ENCODE results near the gene SMAD5. TPM values are rescaled to one million over a fixed set of nuclear protein-coding genes. Genes with fewer than 3 reads are reported as not detected.
A peak's percentile ranks its signal among the peaks of the same experiment; 100 is the strongest.

SMAD5 gene
- total RNA-seq, 2 experiments from 2014 or later = 16.8 to 21.8 TPM

DNA sequence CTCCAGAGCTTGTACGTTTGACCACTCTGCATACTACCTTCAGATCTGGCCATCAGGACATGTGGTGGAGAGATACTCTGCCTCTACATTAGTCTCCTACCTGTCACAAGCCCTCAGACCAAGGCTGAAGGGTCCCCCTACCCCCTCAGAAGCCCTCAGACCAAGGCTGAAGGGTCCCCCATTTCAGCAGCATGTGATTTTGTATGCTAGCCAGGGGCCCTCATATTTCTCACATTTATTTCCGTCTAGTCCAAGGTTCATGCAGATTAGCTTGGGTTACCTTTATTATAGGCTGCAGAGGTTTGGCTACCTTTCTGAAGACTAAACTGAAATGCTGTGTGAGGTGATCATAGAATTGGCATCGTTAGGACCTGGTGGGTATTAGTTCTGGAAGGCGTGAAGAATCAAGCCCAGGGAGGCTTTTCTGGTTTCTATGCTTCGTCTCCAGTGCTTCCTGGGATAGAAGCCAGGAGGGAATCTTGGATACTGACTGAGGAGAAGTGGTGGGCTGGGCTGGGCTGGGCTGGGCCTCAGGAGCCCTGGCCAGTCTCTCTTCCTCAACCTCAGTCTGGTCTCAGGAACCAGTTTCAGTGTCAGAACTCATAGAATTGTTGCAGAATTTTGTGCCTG lies 57.6 kb downstream of the SMAD5 start:
- Mint-ChIP-seq H3K27me3 (peaks cover 46% of the 10 kb centered on the region), H3K36me3 (peaks cover 3% of the 10 kb centered on the region), H3K27ac (no peak overlapping the region), H3K4me3 (no peak overlapping the region), H3K9me3 (ENCODE audit: low read depth) (no peaks in the 10 kb centered on the region), H3K4me1 (no peaks in the 10 kb centered on the region)
- no peak for ATAC-seq
- no peak for DNase-seq
- CTCF ChIA-PET = no interaction called here

DNA sequence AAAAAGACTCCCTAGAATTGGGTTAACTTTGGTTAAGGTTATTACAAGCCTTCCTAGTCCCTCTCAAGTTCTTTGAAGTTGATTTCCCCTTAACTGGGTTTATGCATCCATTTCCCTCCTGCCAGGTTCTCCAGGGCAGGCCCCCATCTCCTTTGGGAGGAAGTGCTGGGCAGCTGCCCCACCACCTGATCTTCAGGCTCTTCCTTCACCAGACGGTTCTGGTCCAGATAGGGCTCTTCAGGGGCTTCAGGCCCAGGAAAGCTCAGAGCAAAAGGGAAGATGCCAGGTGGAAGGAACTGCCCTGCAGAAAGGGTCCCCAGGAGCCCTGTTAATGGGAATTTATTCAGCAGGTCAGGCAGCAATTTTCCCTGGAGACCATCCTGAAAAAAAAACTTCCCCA lies 58.3 kb downstream of the SMAD5 start:
- DNase-seq (no peak), ATAC-seq (no peak)
- CTCF ChIA-PET = no interaction called here
- Mint-ChIP-seq H3K4me1 (no peaks in the 10 kb centered on the region), H3K9me3 (ENCODE audit: low read depth) (no peaks in the 10 kb centered on the region), H3K36me3 (peaks cover 3% of the 10 kb centered on the region), H3K27me3 (peaks cover 52% of the 10 kb centered on the region), H3K27ac (no peak overlapping the region), H3K4me3 (no peak overlapping the region)

DNA sequence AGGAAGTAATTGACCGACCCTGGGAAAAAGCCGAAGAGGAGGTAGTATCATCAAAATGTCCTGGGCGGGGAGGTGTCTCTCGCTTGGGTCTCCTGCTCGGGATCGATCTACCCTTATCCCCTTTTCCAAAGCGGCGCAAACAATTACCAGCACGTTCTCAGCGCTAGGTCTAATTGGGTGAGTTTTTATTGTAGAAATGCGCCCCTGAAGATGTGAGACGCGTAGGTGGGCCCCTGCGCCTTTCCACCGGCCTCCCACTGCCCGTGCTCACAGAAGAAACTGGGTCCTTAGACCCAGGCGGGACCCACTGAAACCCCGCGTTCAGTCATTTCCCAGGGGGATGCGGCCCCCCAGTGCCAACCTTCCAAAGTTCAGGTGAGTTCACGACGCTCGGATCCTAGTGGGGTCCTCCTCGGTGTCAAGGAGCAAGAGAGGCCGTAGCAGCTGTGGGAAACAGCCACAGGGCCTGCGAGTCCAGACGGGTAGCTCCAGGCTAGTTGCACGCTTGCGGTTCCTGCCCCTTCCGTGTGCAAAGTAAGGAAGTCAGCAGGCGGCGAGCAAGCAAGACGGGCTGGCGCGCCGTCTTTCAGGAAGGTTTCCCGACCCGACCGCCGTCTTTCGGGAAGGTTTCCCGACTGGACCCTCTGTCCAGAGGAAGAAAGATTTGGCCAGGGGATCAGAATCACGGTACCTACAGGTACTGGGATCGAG lies 58.8 kb downstream of the SMAD5 start:
- H3K27ac Mint-ChIP-seq = no peak overlapping the region
- H3K4me3 Mint-ChIP-seq = no peak overlapping the region
- H3K27me3 Mint-ChIP-seq = peaks cover 55% of the 10 kb centered on the region
- DNase-seq = no peak
- H3K9me3 Mint-ChIP-seq (ENCODE audit: low read depth) = no peaks in the 10 kb centered on the region
- no peaks in the 10 kb centered on the region for H3K4me1 Mint-ChIP-seq
- CTCF ChIA-PET = no interaction called here
- H3K36me3 Mint-ChIP-seq = peaks cover 3% of the 10 kb centered on the region
- ATAC-seq = no peak

DNA sequence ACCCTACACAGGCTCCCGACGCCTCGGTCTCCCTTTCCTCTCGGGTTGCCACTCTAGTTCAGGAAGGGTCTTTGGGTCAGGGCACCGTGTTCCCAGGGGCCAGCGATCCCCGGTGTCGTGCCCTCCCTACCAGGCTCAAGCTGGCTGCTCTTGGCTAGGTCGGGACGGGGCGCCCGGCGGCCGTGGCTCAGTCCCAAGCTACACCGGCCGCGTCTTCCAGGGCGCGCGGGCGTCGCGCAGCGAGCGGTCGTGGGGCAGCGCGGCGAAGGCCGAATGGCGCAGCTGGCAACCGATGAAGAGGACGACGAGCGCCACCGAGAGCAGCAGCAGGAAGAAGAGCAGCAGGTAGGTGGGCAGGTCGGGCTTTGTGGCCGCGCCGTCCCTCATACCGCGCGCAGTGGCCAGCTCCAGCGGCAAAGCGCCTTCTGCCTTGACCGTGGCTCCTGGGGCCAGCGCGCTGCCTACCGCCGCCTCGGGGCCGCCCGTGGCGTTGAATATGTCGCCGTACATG lies 59.4 kb downstream of the SMAD5 start:
- H3K27ac Mint-ChIP-seq = no peak overlapping the region
- ATAC-seq = no peak
- CTCF ChIA-PET = no interaction called here
- no peak overlapping the region for H3K4me3 Mint-ChIP-seq
- H3K27me3 Mint-ChIP-seq = peaks cover 55% of the 10 kb centered on the region
- H3K4me1 Mint-ChIP-seq = no peaks in the 10 kb centered on the region
- H3K36me3 Mint-ChIP-seq = peaks cover 3% of the 10 kb centered on the region
- DNase-seq = no peak
- no peaks in the 10 kb centered on the region for H3K9me3 Mint-ChIP-seq (ENCODE audit: low read depth)

DNA sequence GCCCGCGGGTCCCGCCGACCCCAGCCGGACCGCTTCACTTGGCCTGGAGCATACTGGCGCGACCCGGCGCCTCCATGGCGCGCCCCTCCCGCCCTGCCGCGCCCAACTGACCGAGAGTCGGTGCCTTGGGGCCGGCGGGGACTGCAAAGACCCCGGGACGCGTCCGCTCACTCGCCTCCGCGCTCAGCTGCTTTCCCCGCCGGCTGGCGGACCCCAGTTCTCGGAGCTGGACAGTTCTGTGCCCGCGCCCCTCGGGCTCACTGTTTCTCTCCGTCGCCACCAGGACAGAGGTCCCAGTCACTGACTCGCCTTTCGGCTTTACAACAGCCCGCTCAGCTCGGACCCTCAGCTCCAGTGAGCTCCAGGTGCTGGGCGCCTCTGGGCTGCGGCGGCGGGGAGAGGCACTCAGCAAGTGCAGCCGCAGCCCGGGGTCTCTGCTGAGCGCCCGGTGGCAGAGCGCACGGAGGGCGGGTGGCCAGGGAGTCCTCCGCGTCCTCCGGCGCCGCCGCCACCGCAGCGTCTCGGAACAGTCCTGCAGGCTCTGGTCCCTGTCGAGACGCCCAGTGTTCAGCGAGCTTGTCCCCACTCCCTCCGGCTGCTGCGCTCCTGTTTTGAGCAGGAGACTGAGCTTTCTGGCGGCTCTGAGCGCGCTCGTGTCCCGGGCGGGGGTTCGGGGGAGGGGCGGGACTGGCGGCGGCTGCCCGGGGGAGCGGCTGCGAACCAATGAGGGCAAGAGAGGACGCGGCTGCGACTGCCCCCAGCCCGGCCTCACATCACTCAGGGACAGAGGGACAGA lies 60.1 kb downstream of the SMAD5 start, which contains the start of gene SMIM32:
Gene SMIM32 (minus strand): TSS at position 637 of the 796 bp plus-strand sequence. CDS start 638 bp downstream, outside the sequence.
- peak; percentile 39 for ATAC-seq
- H3K4me3 Mint-ChIP-seq = no peak within 1 kb of the TSS
- peaks cover 55% of the 10 kb centered on the region for H3K27me3 Mint-ChIP-seq
- no peaks in the 10 kb centered on the region for H3K9me3 Mint-ChIP-seq (ENCODE audit: low read depth)
- no peak within 1 kb of the TSS for H3K27ac Mint-ChIP-seq
- peaks cover 3% of the 10 kb centered on the region for H3K36me3 Mint-ChIP-seq
- CTCF ChIA-PET = no interaction called here
- no peak for DNase-seq
- H3K4me1 Mint-ChIP-seq = no peaks in the 10 kb centered on the region

DNA sequence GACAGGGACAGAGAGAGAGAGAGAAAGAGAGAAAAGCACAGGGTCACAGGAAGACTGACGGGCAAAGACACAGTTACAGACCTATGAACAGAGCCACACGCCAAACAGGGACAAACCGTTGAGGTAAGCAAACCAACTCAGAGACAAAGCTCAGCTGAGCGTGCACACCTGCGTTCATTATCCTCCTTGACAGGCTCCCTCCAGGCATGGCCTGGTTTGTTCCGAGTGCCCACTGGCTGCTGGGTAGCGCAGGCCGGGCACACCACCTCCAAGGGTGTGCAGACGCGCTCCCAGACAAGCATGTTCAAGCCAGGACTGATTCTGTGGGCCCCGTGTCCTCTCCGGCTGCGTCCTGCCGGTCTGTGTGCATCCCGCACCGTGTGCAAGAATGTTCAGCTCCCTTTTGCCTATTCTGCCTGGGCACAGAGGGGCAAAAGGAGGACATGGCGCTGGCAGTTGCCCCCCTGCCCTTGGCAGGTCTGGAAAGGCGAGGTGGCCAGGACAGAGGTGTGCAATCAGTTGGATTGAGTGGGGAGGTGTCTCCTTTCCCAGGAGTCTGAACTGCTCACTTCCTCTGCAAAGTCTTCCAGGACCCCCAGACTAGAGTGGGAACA lies 60.8 kb downstream of the SMAD5 start:
- Mint-ChIP-seq H3K36me3 (no peaks in the 10 kb centered on the region), H3K27me3 (peaks cover 55% of the 10 kb centered on the region), H3K4me3 (no peak overlapping the region), H3K27ac (no peak overlapping the region), H3K9me3 (ENCODE audit: low read depth) (no peaks in the 10 kb centered on the region), H3K4me1 (no peaks in the 10 kb centered on the region)
- DNase-seq (no peak), ATAC-seq (no peak)
- CTCF ChIA-PET = no interaction called here

DNA sequence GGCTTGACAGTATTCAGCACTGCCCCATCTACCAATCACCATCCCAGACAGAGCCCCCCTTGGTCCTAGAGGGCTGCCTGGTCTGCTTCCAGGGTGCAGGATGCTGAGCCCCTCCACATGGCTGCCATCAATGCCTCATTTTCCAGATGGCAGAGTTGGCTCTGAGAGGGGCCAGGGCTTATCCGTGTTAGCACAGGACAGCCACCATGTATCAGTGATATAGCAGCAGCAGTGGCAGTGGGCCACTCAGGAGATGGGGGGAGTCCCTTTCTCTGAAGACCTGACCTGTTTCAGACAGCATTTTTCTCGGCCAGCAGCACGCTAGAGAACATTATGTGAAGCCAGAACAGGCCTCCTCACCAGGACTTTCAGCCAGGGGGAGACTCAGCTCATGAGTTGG lies 61.9 kb downstream of the SMAD5 start:
- CTCF ChIA-PET = no interaction called here
- no peak overlapping the region for H3K27ac Mint-ChIP-seq
- H3K9me3 Mint-ChIP-seq (ENCODE audit: low read depth) = no peaks in the 10 kb centered on the region
- no peaks in the 10 kb centered on the region for H3K36me3 Mint-ChIP-seq
- H3K4me3 Mint-ChIP-seq = no peak overlapping the region
- ATAC-seq (no peak), DNase-seq (no peak)
- H3K27me3 Mint-ChIP-seq = peaks cover 55% of the 10 kb centered on the region
- no peaks in the 10 kb centered on the region for H3K4me1 Mint-ChIP-seq

DNA sequence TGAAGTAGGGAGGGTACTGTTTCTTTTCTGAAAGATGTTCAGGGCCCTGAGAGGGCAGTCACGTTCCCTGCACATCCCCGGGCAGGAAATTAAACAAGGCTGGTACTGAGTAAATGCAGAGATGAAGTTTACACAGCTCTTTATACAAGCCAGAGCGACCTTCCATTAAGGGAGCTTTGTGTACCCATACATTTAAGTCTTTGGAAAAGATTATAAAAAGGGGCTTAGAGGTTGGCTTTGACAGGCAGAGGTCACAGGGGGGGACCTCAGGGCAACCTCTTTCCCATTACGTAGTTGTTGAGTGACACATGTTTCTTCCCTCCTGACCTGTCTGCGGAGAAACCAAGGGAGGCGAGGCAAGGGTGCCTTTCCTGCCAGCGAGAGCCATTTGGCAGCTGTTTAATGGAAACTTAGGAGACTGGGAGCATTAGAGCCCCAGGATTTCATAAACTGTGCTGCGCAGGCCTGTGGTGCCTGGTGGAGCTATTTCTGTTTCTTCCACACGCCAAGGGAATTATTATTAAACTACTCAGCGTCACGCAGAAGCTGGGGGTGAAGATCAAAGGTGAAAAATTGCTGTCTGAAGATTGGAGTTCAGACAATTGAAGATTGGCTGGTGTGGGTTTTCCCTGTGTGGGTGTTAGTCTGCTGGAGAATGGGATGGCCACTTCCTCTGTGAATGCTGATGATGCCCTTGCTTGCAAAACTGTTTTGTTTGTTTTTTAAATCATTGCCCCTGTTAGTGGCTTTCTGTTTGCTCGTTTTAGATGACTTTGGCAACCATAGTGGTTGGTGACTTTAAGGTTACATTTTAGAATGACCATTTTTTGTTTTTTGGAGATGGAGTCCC lies 63.6 kb downstream of the SMAD5 start:
- no peaks in the 10 kb centered on the region for H3K9me3 Mint-ChIP-seq (ENCODE audit: low read depth)
- no peaks in the 10 kb centered on the region for H3K36me3 Mint-ChIP-seq
- H3K4me3 Mint-ChIP-seq = no peak overlapping the region
- H3K27me3 Mint-ChIP-seq = peaks cover 53% of the 10 kb centered on the region
- no peaks in the 10 kb centered on the region for H3K4me1 Mint-ChIP-seq
- no peak overlapping the region for H3K27ac Mint-ChIP-seq
- no peak for DNase-seq
- CTCF ChIA-PET = interaction anchor here (1.3 kb wide), 1 partner anchor 16 kb away, joined by 3 read pairs; no protein-coding TSS in a partner anchor
- no peak for ATAC-seq

DNA sequence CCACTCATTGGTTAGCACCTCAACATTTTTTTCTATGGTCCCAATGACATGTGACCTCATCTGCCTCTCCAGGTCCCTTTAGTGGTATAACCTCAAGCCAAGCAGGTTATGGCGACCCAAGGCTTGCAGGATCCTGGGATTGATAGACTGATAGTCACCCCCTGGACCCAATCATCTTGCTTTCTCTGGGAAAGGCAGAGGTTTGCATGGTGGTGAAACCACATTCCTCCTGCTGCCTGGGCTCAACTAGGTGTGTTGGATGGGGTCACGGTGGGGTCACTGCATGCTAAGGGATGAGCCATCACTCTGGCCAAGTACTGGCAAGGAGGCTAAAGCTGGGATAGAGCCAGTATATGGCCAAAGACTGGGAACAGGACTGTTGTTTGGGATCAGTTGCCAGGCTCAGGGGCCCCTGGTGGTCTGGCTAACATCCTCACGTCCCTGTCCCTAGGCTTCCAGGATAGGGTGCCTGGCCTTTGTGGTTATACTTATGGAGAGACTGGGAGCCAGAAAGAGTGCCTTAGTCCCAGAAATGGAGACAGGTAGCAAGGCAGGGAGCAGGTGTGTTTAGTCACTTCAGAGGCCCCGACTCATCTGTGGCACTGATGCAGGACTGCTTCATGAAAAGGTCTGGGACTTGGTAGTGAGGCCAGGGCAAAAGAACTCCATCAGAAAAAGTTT lies 65.0 kb downstream of the SMAD5 start:
- peak; percentile 27 for DNase-seq
- CTCF ChIA-PET = no interaction called here
- Mint-ChIP-seq H3K4me1 (no peaks in the 10 kb centered on the region), H3K27me3 (peaks cover 52% of the 10 kb centered on the region), H3K27ac (no peak overlapping the region), H3K36me3 (no peaks in the 10 kb centered on the region), H3K9me3 (ENCODE audit: low read depth) (no peaks in the 10 kb centered on the region), H3K4me3 (no peak overlapping the region)
- no peak for ATAC-seq

DNA sequence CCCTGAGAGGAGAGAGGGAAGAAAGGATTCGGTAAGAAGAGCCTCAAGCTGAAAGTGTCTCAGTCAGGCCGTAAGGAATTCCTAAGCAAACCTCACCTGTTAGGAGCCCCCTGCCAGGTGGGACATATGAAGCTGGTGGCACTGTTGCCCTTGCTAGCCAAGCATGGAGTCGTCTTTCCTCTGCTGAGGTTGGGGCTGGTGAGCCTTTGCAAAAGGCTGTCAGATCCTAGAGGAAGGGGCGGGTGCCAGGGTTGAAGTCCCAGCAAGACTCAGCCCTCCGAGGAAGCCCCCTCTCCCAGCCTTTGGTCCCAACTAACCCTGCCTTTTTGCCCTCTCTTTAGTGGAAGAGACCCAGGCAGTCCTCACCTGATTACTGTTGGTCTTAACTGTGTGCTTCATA lies 65.8 kb downstream of the SMAD5 start:
- Mint-ChIP-seq H3K27me3 (peaks cover 52% of the 10 kb centered on the region), H3K27ac (no peak overlapping the region), H3K4me3 (no peak overlapping the region), H3K4me1 (no peaks in the 10 kb centered on the region), H3K9me3 (ENCODE audit: low read depth) (no peaks in the 10 kb centered on the region), H3K36me3 (no peaks in the 10 kb centered on the region)
- CTCF ChIA-PET = no interaction called here
- DNase-seq (peak; percentile 12), ATAC-seq (no peak)

DNA sequence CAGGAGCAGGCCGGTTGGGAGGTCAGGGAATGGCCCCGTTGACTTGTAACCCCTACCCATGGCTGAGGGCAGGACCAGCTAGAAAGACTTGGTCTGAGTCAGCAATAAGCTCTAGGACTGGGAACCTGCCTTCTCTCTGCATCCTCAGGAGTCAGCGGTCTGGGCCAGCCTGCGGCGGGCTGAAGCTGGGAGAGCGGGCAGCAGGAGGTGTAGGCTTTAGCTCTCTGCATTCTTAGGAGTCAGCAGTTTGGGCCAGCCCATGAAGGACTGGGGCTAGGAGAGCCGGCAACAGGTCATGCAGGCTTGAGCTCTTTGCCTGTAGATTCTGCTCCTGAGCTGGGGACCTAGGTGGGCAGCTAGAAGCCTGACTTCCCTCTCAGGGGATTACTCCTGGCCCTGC lies 66.8 kb downstream of the SMAD5 start:
- H3K4me1 Mint-ChIP-seq = no peaks in the 10 kb centered on the region
- H3K9me3 Mint-ChIP-seq (ENCODE audit: low read depth) = no peaks in the 10 kb centered on the region
- no peak for ATAC-seq
- peak; percentile 19 for DNase-seq
- peaks cover 50% of the 10 kb centered on the region for H3K27me3 Mint-ChIP-seq
- H3K4me3 Mint-ChIP-seq = no peak overlapping the region
- no peaks in the 10 kb centered on the region for H3K36me3 Mint-ChIP-seq
- no peak overlapping the region for H3K27ac Mint-ChIP-seq
- CTCF ChIA-PET = interaction anchor here (1.1 kb wide), 1 partner anchor 13 kb away, joined by 4 read pairs; no protein-coding TSS in a partner anchor

DNA sequence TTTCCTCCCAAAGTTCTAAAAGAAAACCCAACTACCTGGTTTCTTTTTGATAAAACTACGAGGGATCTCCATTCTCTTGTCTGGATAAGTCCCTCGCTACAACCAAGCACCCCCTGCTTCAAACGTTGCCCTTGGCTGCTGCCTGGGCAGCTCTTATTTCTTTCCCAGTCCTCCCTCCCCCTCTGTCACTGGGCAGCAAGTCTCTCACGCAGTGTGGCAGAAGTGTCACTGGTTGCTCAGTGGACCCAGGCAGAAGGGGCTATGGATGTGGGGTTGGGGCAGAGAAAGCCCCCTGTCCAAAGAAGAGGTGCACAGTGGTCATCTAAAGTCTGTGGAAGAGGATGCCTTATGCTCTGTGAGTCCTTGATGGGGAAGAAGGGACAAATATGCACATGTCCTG lies 67.5 kb downstream of the SMAD5 start:
- H3K36me3 Mint-ChIP-seq = no peaks in the 10 kb centered on the region
- H3K4me3 Mint-ChIP-seq = no peak overlapping the region
- peaks cover 44% of the 10 kb centered on the region for H3K27me3 Mint-ChIP-seq
- CTCF ChIA-PET = interaction anchor here (1.1 kb wide), 1 partner anchor 12 kb away, joined by 4 read pairs; no protein-coding TSS in a partner anchor
- no peak for ATAC-seq
- no peaks in the 10 kb centered on the region for H3K4me1 Mint-ChIP-seq
- no peaks in the 10 kb centered on the region for H3K9me3 Mint-ChIP-seq (ENCODE audit: low read depth)
- no peak overlapping the region for H3K27ac Mint-ChIP-seq
- peak; percentile 8 for DNase-seq
